GM08714 (cell line): ENCODE measurements around the gene C5orf46.
"Not testable (repeated sequence)": the region's sequence is repeated elsewhere in the genome, so short reads cannot be mapped to it uniquely, and the experiment has no call there.

Experiments used
- H3K4me3 ChIP-seq: fragments of 200-500 bp; sonication (Bioruptor generic); 2 replicates; pipeline ENCODE4 v1.5.1; 2014; ENCODE audit warnings: mild to moderate bottlenecking, low read length, inconsistent platforms
- ZNF274 ChIP-seq: IDR thresholded peaks from 2 replicates; pipeline ENCODE4 v1.6.1; 2012; ENCODE audit warnings: mild to moderate bottlenecking, low read depth, low read length

Gene C5orf46

GRCh38 chr5:147879784-147880183, 26.6 kb downstream of the C5orf46 start:
- TF ChIP-seq ZNF274 = no peak
- H3K4me3 ChIP-seq = no peak overlapping the region

- no peak for TF ChIP-seq ZNF274
- H3K4me3 ChIP-seq = no peak within 1 kb of the TSS
These were observed 28.1 kb downstream of the C5orf46 start, which contains the start of gene SCGB3A2 for GRCh38 chr5:147878066-147878759. Gene SCGB3A2, plus strand, starts transcription at chr5:147878711. Its CDS starts 93 bp downstream, at chr5:147878804.

GRCh38 chr5:147876626-147877025, 29.7 kb downstream of the C5orf46 start:
- TF ChIP-seq ZNF274 = no peak
- H3K4me3 ChIP-seq = no peak overlapping the region

- TF ChIP-seq ZNF274 = no peak
- no peak overlapping the region for H3K4me3 ChIP-seq
These were observed 30.2 kb downstream of the C5orf46 start for GRCh38 chr5:147876141-147876540.

- H3K4me3 ChIP-seq = no peak overlapping the region
- TF ChIP-seq ZNF274 = no peak
These were observed 31.4 kb downstream of the C5orf46 start for GRCh38 chr5:147874910-147875367.

- not testable (repeated sequence) for H3K4me3 ChIP-seq
These were observed 32.0 kb downstream of the C5orf46 start for GRCh38 chr5:147874118-147874875.

GRCh38 chr5:147872744-147873435, 33.4 kb downstream of the C5orf46 start:
- not testable (repeated sequence) for H3K4me3 ChIP-seq

GRCh38 chr5:147871980-147872549, 34.3 kb downstream of the C5orf46 start:
- H3K4me3 ChIP-seq = not testable (repeated sequence)

- not testable (repeated sequence) for H3K4me3 ChIP-seq
These were observed 36.4 kb downstream of the C5orf46 start for GRCh38 chr5:147869892-147870291.

GRCh38 chr5:147869112-147869511, 37.2 kb downstream of the C5orf46 start:
- no peak for TF ChIP-seq ZNF274
- H3K4me3 ChIP-seq = no peak overlapping the region

GRCh38 chr5:147863454-147864158, 42.7 kb downstream of the C5orf46 start:
- H3K4me3 ChIP-seq = no peak overlapping the region
- no peak for TF ChIP-seq ZNF274

GRCh38 chr5:147860641-147861025, 45.7 kb downstream of the C5orf46 start:
- H3K4me3 ChIP-seq = no peak overlapping the region
- TF ChIP-seq ZNF274 = no peak

- no peak for TF ChIP-seq ZNF274
- H3K4me3 ChIP-seq = no peak overlapping the region
These were observed 46.2 kb downstream of the C5orf46 start for GRCh38 chr5:147859962-147860640.

- no peak for TF ChIP-seq ZNF274
- H3K4me3 ChIP-seq = no peak overlapping the region
These were observed 47.8 kb downstream of the C5orf46 start for GRCh38 chr5:147858565-147858964.
